ENCODE results near the gene AFDN.

DNA sequence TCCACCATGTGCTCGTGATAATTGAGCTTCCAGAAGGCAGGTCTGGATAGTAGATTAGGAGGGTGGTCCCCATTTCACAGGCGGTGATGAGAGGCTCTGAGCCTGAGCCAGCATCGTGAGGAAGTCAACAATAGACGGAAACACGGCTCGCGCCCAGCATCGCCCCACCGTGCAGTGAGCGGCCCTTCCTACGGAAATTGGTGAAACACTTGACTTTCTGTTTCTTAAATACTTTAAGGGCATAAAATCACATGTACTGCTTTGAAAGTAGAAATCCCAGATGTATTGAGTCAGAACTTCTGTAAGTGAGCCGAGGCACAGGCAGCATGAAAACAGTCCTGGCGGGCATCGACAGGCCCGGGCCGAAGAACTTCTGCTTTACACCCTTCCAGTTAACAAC, 166.5 kb downstream of the AFDN start:
- TF ChIP-seq, protein P1, sequence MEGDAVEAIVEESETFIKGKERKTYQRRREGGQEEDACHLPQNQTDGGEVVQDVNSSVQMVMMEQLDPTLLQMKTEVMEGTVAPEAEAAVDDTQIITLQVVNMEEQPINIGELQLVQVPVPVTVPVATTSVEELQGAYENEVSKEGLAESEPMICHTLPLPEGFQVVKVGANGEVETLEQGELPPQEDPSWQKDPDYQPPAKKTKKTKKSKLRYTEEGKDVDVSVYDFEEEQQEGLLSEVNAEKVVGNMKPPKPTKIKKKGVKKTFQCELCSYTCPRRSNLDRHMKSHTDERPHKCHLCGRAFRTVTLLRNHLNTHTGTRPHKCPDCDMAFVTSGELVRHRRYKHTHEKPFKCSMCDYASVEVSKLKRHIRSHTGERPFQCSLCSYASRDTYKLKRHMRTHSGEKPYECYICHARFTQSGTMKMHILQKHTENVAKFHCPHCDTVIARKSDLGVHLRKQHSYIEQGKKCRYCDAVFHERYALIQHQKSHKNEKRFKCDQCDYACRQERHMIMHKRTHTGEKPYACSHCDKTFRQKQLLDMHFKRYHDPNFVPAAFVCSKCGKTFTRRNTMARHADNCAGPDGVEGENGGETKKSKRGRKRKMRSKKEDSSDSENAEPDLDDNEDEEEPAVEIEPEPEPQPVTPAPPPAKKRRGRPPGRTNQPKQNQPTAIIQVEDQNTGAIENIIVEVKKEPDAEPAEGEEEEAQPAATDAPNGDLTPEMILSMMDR (IDR thresholded peaks at IDR 0.05) = no peak
- TF ChIP-seq POLR2A (IDR thresholded peaks at IDR 0.05) = no peak

Data from thyroid gland (tissue), 4 donors.